Ovary (tissue), 9 donors: Measurements from ENCODE around the gene CNIH2. TPM values are rescaled to one million over a fixed set of nuclear protein-coding genes. Genes with fewer than 3 reads are reported as not detected.

Experiments
- DNase-seq, 5 donors: peaks; one replicate each; pipeline ENCODE4 v3.0.0-alpha.2; 2019 to 2020
- H3K27ac ChIP-seq, 2 donors: fragments of 200-600 bp; one replicate each; pipeline versions ENCODE4 v1.5.1 to v1.8.0; 2019 to 2022
- H3K27me3 ChIP-seq: fragments of 200-600 bp; one replicate; pipeline ENCODE4 v1.8.0; 2022
- H3K36me3 ChIP-seq: fragments of 200-600 bp; sonication (generic); one replicate; pipeline ENCODE4 v1.5.1; 2019
- H3K4me1 ChIP-seq: one replicate; pipeline ENCODE4 v1.8.1; 2013; ENCODE audit warnings: mild to moderate bottlenecking, moderate library complexity; ENCODE audit not compliant: insufficient read depth
- H3K4me3 ChIP-seq: fragments of 200-600 bp; sonication (generic); one replicate; pipeline ENCODE4 v1.5.1; 2017
- H3K9me3 ChIP-seq, 2 donors: fragments of 200-600 bp in 1 of 2; sonication (generic) in 1 of 2; one replicate each; pipeline versions ENCODE4 v1.5.1 to v1.8.1; 2013 to 2019; ENCODE audit warnings: mild to moderate bottlenecking in 1 of 2, moderate library complexity in 1 of 2
- CTCF ChIP-seq, 3 donors: fragments of 450-650 bp in 2 of 3; fragments of 200-600 bp in 1 of 3; IDR thresholded peaks; one replicate each; pipeline versions ENCODE4 v1.5.1 to v1.8.0; 2016 to 2022; ENCODE audit warnings: antibody characterized with exemption in 3 of 3, mild to moderate bottlenecking in 1 of 3
- EP300 ChIP-seq: sonication (generic); formaldehyde crosslinking; IDR thresholded peaks from one replicate; pipeline ENCODE4 v1.6.1; 2017; ENCODE audit warnings: antibody characterized with exemption
- POLR2A ChIP-seq: fragments of 450-650 bp; IDR thresholded peaks from one replicate; pipeline ENCODE4 v1.6.1; 2017; ENCODE audit warnings: antibody characterized with exemption, mild to moderate bottlenecking, moderate library complexity
- WGBS, 3 donors: extraction: QIAGEN DNeasy Blood & Tissue Kit in 1 of 3; methylation state at CpG; one replicate each; pipeline versions ENCODE4 v1.1.5 to v1.1.7; 2013 to 2017; 5-methylcytosine and 5-hydroxymethylcytosine counted together
- intact Hi-C, 4 donors: fragments of 100-400 bp; cut with DNase I; formaldehyde crosslinking; loops; one replicate each; pipeline versions ENCODE4 v1.11.0 to v1.15.1; 2022 to 2023
- polyA plus RNA-seq, 2 donors: library from polyadenylated mRNA; stranded (reverse); fragments of 200-250 nt in 1 of 2; fragments of 350-450 nt in 1 of 2; fragmentation: Illumina TruSeq in 1 of 2; extraction: RNeasy Lipid Tissue Mini Kit (QIAGEN cat#74804) in 1 of 2; gene quantifications; one replicate each; pipeline ENCODE4 v1.2.3, GENCODE V29; 2013 to 2014
- total RNA-seq, 7 donors: library from RNA; depleted of rRNA in 2 of 7; stranded (reverse); fragments of >200 nt in 2 of 7; fragmentation: NEBNext Ultra II Directional in 3 of 7; extraction: Animal tissue kit (Norgen Biotek cat#: 25700) in 3 of 7; gene quantifications; one replicate each; pipeline versions ENCODE4 v1.1.0 to v1.2.4, GENCODE V29; 2016 to 2023
- donor health status: DM: no; HTN: no; CAD: no; lungs with moderate emphysema.
- donor health status: DM: no; HTN: no; CAD: no.
- donor health status: Bipolar disorder and iron deficiency.
- donor health status: DM: yes; HTN: yes; CAD: no.
- donor health status: DM: no; HTN: no; CAD: no.
- donor health status: DM: yes; HTN: yes; CAD: no.

CNIH2 gene
- total and polyA plus RNA-seq, 9 donors: 0.33 to 2.5 (median 0.65) TPM; not detected in 1

- Histone ChIP-seq H3K9me3 (no peaks in the 10 kb centered on the region), H3K27me3 (no peaks in the 10 kb centered on the region), H3K4me3 (no peak overlapping the region), H3K27ac (no peak overlapping the region), H3K4me1 (peaks cover 6% of the 10 kb centered on the region), H3K36me3 (no peaks in the 10 kb centered on the region)
- no peak for DNase-seq
- TF ChIP-seq POLR2A (no peak), EP300 (no peak), CTCF (IDR thresholded peaks at IDR 0.05) (no peak)
- 88 to 96% (median 90%) methylated on average over 4 of the region's 4 CpGs for WGBS, 3 donors
- intact Hi-C loops: no loop called here
These were observed 14.7 kb upstream of the CNIH2 start for GRCh38 chr11:66263231-66263630.

GRCh38 chr11:66263785-66264184 is 14.2 kb upstream of the CNIH2 start:
- Histone ChIP-seq H3K9me3 (no peaks in the 10 kb centered on the region), H3K36me3 (no peaks in the 10 kb centered on the region), H3K4me3 (no peak overlapping the region), H3K4me1 (peaks cover 3% of the 10 kb centered on the region), H3K27me3 (no peaks in the 10 kb centered on the region), H3K27ac (no peak overlapping the region)
- TF ChIP-seq EP300: no peak
- no peak for TF ChIP-seq CTCF (IDR thresholded peaks at IDR 0.05)
- TF ChIP-seq POLR2A: no peak
- intact Hi-C loops: no loop called here
- 92 to 96% (median 94%) methylated on average over 10 of the region's 10 CpGs for WGBS, 3 donors
- DNase-seq: no peak

- H3K36me3 ChIP-seq: no peaks in the 10 kb centered on the region
- H3K9me3 ChIP-seq: no peaks in the 10 kb centered on the region
- no peak overlapping the region for H3K4me3 ChIP-seq
- intact Hi-C loops: no loop called here
- no peak overlapping the region for H3K27ac ChIP-seq
- no peaks in the 10 kb centered on the region for H3K27me3 ChIP-seq
- peaks cover 3% of the 10 kb centered on the region for H3K4me1 ChIP-seq
- no peak for TF ChIP-seq EP300
- TF ChIP-seq POLR2A: no peak
- TF ChIP-seq CTCF (IDR thresholded peaks at IDR 0.05): no peak
- no peak for DNase-seq
- 84 to 89% (median 86%) methylated on average over 8 of the region's 8 CpGs for WGBS, 3 donors
These were observed 13.6 kb upstream of the CNIH2 start for GRCh38 chr11:66264383-66264782.

- 64 to 74% (median 65%) methylated on average over 12 of the region's 12 CpGs for WGBS, 3 donors
- H3K4me3 ChIP-seq: no peak overlapping the region
- intact Hi-C loops: no loop called here
- no peaks in the 10 kb centered on the region for H3K36me3 ChIP-seq
- peaks cover 3% of the 10 kb centered on the region for H3K4me1 ChIP-seq
- no peak overlapping the region for H3K27ac ChIP-seq
- TF ChIP-seq EP300 (no peak), POLR2A (no peak), CTCF (IDR thresholded peaks at IDR 0.05) (no peak)
- H3K27me3 ChIP-seq: no peaks in the 10 kb centered on the region
- peak in 2 of 5 donors; percentile 52 to 54 for DNase-seq
- H3K9me3 ChIP-seq: no peaks in the 10 kb centered on the region
These were observed 13.1 kb upstream of the CNIH2 start for GRCh38 chr11:66264914-66265313.
